Measurements from ENCODE around the gene SLC6A18. TPM values are rescaled to one million over a fixed set of nuclear protein-coding genes. Genes with fewer than 3 reads are reported as not detected.

The SLC6A18 gene
- total and polyA plus RNA-seq, 10 of the 15 experiments (the other 5 are each of a cell fraction or from before 2014, with no cell fraction given), result not detected

DNA sequence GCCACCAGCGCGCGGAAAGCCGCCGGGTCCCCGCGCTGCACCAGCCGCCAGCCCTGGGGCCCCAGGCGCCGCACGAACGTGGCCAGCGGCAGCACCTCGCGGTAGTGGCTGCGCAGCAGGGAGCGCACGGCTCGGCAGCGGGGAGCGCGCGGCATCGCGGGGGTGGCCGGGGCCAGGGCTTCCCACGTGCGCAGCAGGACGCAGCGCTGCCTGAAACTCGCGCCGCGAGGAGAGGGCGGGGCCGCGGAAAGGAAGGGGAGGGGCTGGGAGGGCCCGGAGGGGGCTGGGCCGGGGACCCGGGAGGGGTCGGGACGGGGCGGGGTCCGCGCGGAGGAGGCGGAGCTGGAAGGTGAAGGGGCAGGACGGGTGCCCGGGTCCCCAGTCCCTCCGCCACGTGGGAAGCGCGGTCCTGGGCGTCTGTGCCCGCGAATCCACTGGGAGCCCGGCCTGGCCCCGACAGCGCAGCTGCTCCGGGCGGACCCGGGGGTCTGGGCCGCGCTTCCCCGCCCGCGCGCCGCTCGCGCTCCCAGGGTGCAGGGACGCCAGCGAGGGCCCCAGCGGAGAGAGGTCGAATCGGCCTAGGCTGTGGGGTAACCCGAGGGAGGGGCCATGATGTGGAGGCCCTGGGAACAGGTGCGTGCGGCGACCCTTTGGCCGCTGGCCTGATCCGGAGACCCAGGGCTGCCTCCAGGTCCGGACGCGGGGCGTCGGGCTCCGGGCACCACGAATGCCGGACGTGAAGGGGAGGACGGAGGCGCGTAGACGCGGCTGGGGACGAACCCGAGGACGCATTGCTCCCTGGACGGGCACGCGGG, 69.9 kb downstream of the SLC6A18 start, which contains the start of gene TERT (continued):
- TF ChIP-seq RAD21 (IDR thresholded peaks at IDR 0.05; ENCODE audit: insufficient read depth, low read depth, low read length), result no peak

DNA sequence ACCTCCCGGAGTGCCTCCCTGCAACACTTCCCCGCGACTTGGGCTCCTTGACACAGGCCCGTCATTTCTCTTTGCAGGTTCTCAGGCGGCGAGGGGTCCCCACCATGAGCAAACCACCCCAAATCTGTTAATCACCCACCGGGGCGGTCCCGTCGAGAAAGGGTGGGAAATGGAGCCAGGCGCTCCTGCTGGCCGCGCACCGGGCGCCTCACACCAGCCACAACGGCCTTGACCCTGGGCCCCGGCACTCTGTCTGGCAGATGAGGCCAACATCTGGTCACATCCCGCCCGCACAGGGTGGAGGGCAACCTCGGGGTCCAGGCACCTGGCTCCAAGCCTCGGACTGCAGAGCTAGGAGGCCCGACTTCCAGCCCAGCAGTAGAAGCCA, 70.5 kb downstream of the SLC6A18 start:
- Histone ChIP-seq H3K4me3 (no peak overlapping the region), H2AFZ (ENCODE audit: control insufficient read depth, low read depth, low read length) (no peak overlapping the region), H3K9me3 (replicated peaks; ENCODE audit: control insufficient read depth, insufficient read depth, low read length) (no peaks in the 10 kb centered on the region; the same call in 2 of the 3 replicates), H4K20me1 (ENCODE audit: control insufficient read depth, insufficient read depth) (no peaks in the 10 kb centered on the region; the same call in 1 of the 2 replicates), H3K4me1 (ENCODE audit: control insufficient read depth, insufficient read depth, low read length) (no peaks in the 10 kb centered on the region), H3K4me2 (ENCODE audit: control insufficient read depth, insufficient read depth) (no peak overlapping the region), H3K27ac (ENCODE audit: control insufficient read depth, insufficient read depth) (no peak overlapping the region), H3K9ac (ENCODE audit: control insufficient read depth, insufficient read depth, low read length) (no peak overlapping the region), H3K27me3 (replicated peaks in 1 of 2; ENCODE audit: control insufficient read depth in 2 of 2, insufficient read depth in 2 of 2, low read length in 1 of 2) (no peaks in the 10 kb centered on the region; a peak in 1 of 4 replicates), H3K79me2 (ENCODE audit: control insufficient read depth, insufficient read depth, low read length) (no peaks in the 10 kb centered on the region), H3K36me3 (ENCODE audit: control insufficient read depth in 2 of 2, insufficient read depth in 2 of 2, low read length in 1 of 2) (no peaks in the 10 kb centered on the region; a peak in 1 of 4 replicates)
- SMC1A ChIA-PET (ENCODE audit: uncharacterized antibody, unreplicated experiment), result interaction anchor here (0.8 to 3.8 kb wide), 6 partner anchors 11 to 190 kb away, joined by 3 to 18 read pairs (median 6); no protein-coding TSS in a partner anchor
- RAD21 ChIA-PET (ENCODE audit: unreplicated experiment), result interaction anchor here (1.2 to 1.7 kb wide), 4 partner anchors 18 to 87 kb away, joined by 3 to 7 read pairs (median 6); no protein-coding TSS in a partner anchor
- DNase-seq (ENCODE audit: low read depth, low spot score) (no peak), ATAC-seq (peak; percentile 25), FAIRE-seq (no peak)
- TF ChIP-seq FOS (IDR thresholded peaks at IDR 0.05; ENCODE audit: borderline replicate concordance, extremely low read depth, insufficient read length) (no peak), IKZF2 (IDR thresholded peaks at IDR 0.05) (no peak), TCF7 (IDR thresholded peaks at IDR 0.05; ENCODE audit: borderline replicate concordance) (no peak), DPF2 (IDR thresholded peaks at IDR 0.05) (0 out of 2 replicates have a peak, but pooled peaks have one; percentile 10), CBX5 (IDR thresholded peaks at IDR 0.05; ENCODE audit: low read depth) (no peak)
- WGBS (ENCODE audit: insufficient coverage, insufficient replicate concordance, low lambda C conversion rate, missing lambda C conversion rate), result 72% methylated on average over 22 of the region's 22 CpGs
- CTCF ChIA-PET, result interaction anchor here (1.0 to 1.3 kb wide), 2 partner anchors 20 to 350 kb away, joined by 3 to 8 read pairs; no protein-coding TSS in a partner anchor
- in situ Hi-C loops (cut with MboI), result no loop called here
- intact Hi-C loops (cut with micrococcal nuclease; ENCODE audit: unreplicated experiment), result loop anchor here (1.0 kb wide), 1 partner anchor 18 kb away; no protein-coding TSS in a partner anchor
- BruUV-seq (replicated peaks), result no TSS peak
- POLR2A ChIA-PET, result interaction anchor here (1.7 to 3.0 kb wide), 3 partner anchors 17 to 189 kb away, joined by 6 to 14 read pairs (median 9); no protein-coding TSS in a partner anchor

Other genes with a start within 250 kb of the SLC6A18 start
- not detected in 2 replicates for gene NKD2, start 216.6 kb upstream of the SLC6A18 start, total RNA-seq (2014; rRNA removed)
- not detected in 2 replicates for gene NKD2, start 216.6 kb upstream of the SLC6A18 start, total RNA-seq (2014; rRNA removed; fragmentation: Illumina TruSeq; extraction: Trizol)
- gene NKD2, start 216.6 kb upstream of the SLC6A18 start, total RNA-seq (2021), result 0.13 and 0.26 TPM in 2 replicates
- not detected in 2 replicates for gene NKD2, start 216.6 kb upstream of the SLC6A18 start, polyA plus RNA-seq (2011; rRNA removed)
- gene NKD2, start 216.6 kb upstream of the SLC6A18 start, polyA plus RNA-seq (2014; fragmentation: Illumina TruSeq; extraction: Trizol), result not detected in 2 replicates
- gene NKD2, start 216.6 kb upstream of the SLC6A18 start, polyA plus RNA-seq (2014; fragmentation: Nextera tagmentation; extraction: Ambion mirVana), result not detected
- 0.13 TPM in 1 of 2 replicates, not detected in the other for gene NKD2, start 216.6 kb upstream of the SLC6A18 start, polyA plus RNA-seq (2014; rRNA removed)
- gene NKD2, start 216.6 kb upstream of the SLC6A18 start, polyA plus RNA-seq (2016; fragmentation: Nextera tagmentation; extraction: Ambion mirVana), result under 1 TPM; 0.20 to 0.83 TPM
- gene SLC12A7, start 113.3 kb upstream of the SLC6A18 start, total RNA-seq (2014; rRNA removed), result 3.5 and 5.0 TPM in 2 replicates
- 2.1 and 3.0 TPM in 2 replicates for gene SLC12A7, start 113.3 kb upstream of the SLC6A18 start, total RNA-seq (2014; rRNA removed; fragmentation: Illumina TruSeq; extraction: Trizol)
- gene SLC12A7, start 113.3 kb upstream of the SLC6A18 start, total RNA-seq (2021), result 10.0 and 11.5 TPM in 2 replicates
- gene SLC12A7, start 113.3 kb upstream of the SLC6A18 start, polyA plus RNA-seq (2011; rRNA removed), result 1.5 and 2.8 TPM in 2 replicates
- gene SLC12A7, start 113.3 kb upstream of the SLC6A18 start, polyA plus RNA-seq (2014; fragmentation: Illumina TruSeq; extraction: Trizol), result 0.78 and 2.9 TPM in 2 replicates
- under 1 TPM; 0.10 to 0.29 TPM for gene SLC12A7, start 113.3 kb upstream of the SLC6A18 start, polyA plus RNA-seq (2014; fragmentation: Nextera tagmentation; extraction: Ambion mirVana)
- gene SLC12A7, start 113.3 kb upstream of the SLC6A18 start, polyA plus RNA-seq (2014; rRNA removed), result 5.0 and 7.4 TPM in 2 replicates
- gene SLC12A7, start 113.3 kb upstream of the SLC6A18 start, polyA plus RNA-seq (2016; fragmentation: Nextera tagmentation; extraction: Ambion mirVana), result 1 to 10 TPM; 2.3 to 3.2 TPM
- gene SLC6A19, start 23.8 kb upstream of the SLC6A18 start, total RNA-seq (2014; rRNA removed), result not detected in 2 replicates
- not detected in 2 replicates for gene SLC6A19, start 23.8 kb upstream of the SLC6A18 start, total RNA-seq (2014; rRNA removed; fragmentation: Illumina TruSeq; extraction: Trizol)
- 0.03 TPM in 1 of 2 replicates, not detected in the other for gene SLC6A19, start 23.8 kb upstream of the SLC6A18 start, total RNA-seq (2021)
- gene SLC6A19, start 23.8 kb upstream of the SLC6A18 start, polyA plus RNA-seq (2011; rRNA removed), result not detected in 2 replicates
- 0.01 TPM in 1 of 2 replicates, not detected in the other for gene SLC6A19, start 23.8 kb upstream of the SLC6A18 start, polyA plus RNA-seq (2014; fragmentation: Illumina TruSeq; extraction: Trizol)
- gene SLC6A19, start 23.8 kb upstream of the SLC6A18 start, polyA plus RNA-seq (2014; fragmentation: Nextera tagmentation; extraction: Ambion mirVana), result not detected
- gene SLC6A19, start 23.8 kb upstream of the SLC6A18 start, polyA plus RNA-seq (2014; rRNA removed), result not detected in 2 replicates
- not detected for gene SLC6A19, start 23.8 kb upstream of the SLC6A18 start, polyA plus RNA-seq (2016; fragmentation: Nextera tagmentation; extraction: Ambion mirVana)
- gene TERT, start 69.7 kb downstream of the SLC6A18 start, total RNA-seq (2014; rRNA removed), result 8.6 and 9.0 TPM in 2 replicates
- gene TERT, start 69.7 kb downstream of the SLC6A18 start, total RNA-seq (2014; rRNA removed; fragmentation: Illumina TruSeq; extraction: Trizol), result 3.4 and 3.5 TPM in 2 replicates
- gene TERT, start 69.7 kb downstream of the SLC6A18 start, total RNA-seq (2021), result 14.8 and 21.5 TPM in 2 replicates
- gene TERT, start 69.7 kb downstream of the SLC6A18 start, polyA plus RNA-seq (2011; rRNA removed), result 2.4 and 3.8 TPM in 2 replicates
- 0.57 and 2.4 TPM in 2 replicates for gene TERT, start 69.7 kb downstream of the SLC6A18 start, polyA plus RNA-seq (2014; fragmentation: Illumina TruSeq; extraction: Trizol)
- under 1 TPM; 0.08 to 0.55 TPM for gene TERT, start 69.7 kb downstream of the SLC6A18 start, polyA plus RNA-seq (2014; fragmentation: Nextera tagmentation; extraction: Ambion mirVana)
- 17.4 and 17.8 TPM in 2 replicates for gene TERT, start 69.7 kb downstream of the SLC6A18 start, polyA plus RNA-seq (2014; rRNA removed)
- gene TERT, start 69.7 kb downstream of the SLC6A18 start, polyA plus RNA-seq (2016; fragmentation: Nextera tagmentation; extraction: Ambion mirVana), result 1 to 10 TPM; 6.1 to 6.5 TPM
- 266 and 278 TPM in 2 replicates for gene CLPTM1L, start 119.7 kb downstream of the SLC6A18 start, total RNA-seq (2014; rRNA removed)
- gene CLPTM1L, start 119.7 kb downstream of the SLC6A18 start, total RNA-seq (2014; rRNA removed; fragmentation: Illumina TruSeq; extraction: Trizol), result 142 and 171 TPM in 2 replicates
- gene CLPTM1L, start 119.7 kb downstream of the SLC6A18 start, total RNA-seq (2021), result 140 and 147 TPM in 2 replicates
- gene CLPTM1L, start 119.7 kb downstream of the SLC6A18 start, polyA plus RNA-seq (2011; rRNA removed), result 80.8 and 124 TPM in 2 replicates
- 87.8 and 163 TPM in 2 replicates for gene CLPTM1L, start 119.7 kb downstream of the SLC6A18 start, polyA plus RNA-seq (2014; fragmentation: Illumina TruSeq; extraction: Trizol)
- gene CLPTM1L, start 119.7 kb downstream of the SLC6A18 start, polyA plus RNA-seq (2014; fragmentation: Nextera tagmentation; extraction: Ambion mirVana), result 10 to 100 TPM in 1 of 2 experiments, 1 to 10 TPM in 1; 2.9 to 22.8 TPM
- 195 and 219 TPM in 2 replicates for gene CLPTM1L, start 119.7 kb downstream of the SLC6A18 start, polyA plus RNA-seq (2014; rRNA removed)
- 10 to 100 TPM; 34.2 to 39.9 TPM for gene CLPTM1L, start 119.7 kb downstream of the SLC6A18 start, polyA plus RNA-seq (2016; fragmentation: Nextera tagmentation; extraction: Ambion mirVana)
- gene SLC6A3, start 220.1 kb downstream of the SLC6A18 start, total RNA-seq (2014; rRNA removed), result not detected in 2 replicates
- gene SLC6A3, start 220.1 kb downstream of the SLC6A18 start, total RNA-seq (2014; rRNA removed; fragmentation: Illumina TruSeq; extraction: Trizol), result not detected in 2 replicates
- not detected in 2 replicates for gene SLC6A3, start 220.1 kb downstream of the SLC6A18 start, total RNA-seq (2021)
- 0.01 TPM in 1 of 2 replicates, not detected in the other for gene SLC6A3, start 220.1 kb downstream of the SLC6A18 start, polyA plus RNA-seq (2011; rRNA removed)
- not detected in 2 replicates for gene SLC6A3, start 220.1 kb downstream of the SLC6A18 start, polyA plus RNA-seq (2014; fragmentation: Illumina TruSeq; extraction: Trizol)
- gene SLC6A3, start 220.1 kb downstream of the SLC6A18 start, polyA plus RNA-seq (2014; fragmentation: Nextera tagmentation; extraction: Ambion mirVana), result not detected
- not detected in 2 replicates for gene SLC6A3, start 220.1 kb downstream of the SLC6A18 start, polyA plus RNA-seq (2014; rRNA removed)
- not detected for gene SLC6A3, start 220.1 kb downstream of the SLC6A18 start, polyA plus RNA-seq (2016; fragmentation: Nextera tagmentation; extraction: Ambion mirVana)